Measurements from ENCODE around the gene NTRK1. TPM values are rescaled to one million over a fixed set of nuclear protein-coding genes. Genes with fewer than 3 reads are reported as not detected.

Gene NTRK1
- total and polyA plus RNA-seq, 2 donors (not counting 1 experiment from before 2014, with no cell fraction given): not detected

DNA sequence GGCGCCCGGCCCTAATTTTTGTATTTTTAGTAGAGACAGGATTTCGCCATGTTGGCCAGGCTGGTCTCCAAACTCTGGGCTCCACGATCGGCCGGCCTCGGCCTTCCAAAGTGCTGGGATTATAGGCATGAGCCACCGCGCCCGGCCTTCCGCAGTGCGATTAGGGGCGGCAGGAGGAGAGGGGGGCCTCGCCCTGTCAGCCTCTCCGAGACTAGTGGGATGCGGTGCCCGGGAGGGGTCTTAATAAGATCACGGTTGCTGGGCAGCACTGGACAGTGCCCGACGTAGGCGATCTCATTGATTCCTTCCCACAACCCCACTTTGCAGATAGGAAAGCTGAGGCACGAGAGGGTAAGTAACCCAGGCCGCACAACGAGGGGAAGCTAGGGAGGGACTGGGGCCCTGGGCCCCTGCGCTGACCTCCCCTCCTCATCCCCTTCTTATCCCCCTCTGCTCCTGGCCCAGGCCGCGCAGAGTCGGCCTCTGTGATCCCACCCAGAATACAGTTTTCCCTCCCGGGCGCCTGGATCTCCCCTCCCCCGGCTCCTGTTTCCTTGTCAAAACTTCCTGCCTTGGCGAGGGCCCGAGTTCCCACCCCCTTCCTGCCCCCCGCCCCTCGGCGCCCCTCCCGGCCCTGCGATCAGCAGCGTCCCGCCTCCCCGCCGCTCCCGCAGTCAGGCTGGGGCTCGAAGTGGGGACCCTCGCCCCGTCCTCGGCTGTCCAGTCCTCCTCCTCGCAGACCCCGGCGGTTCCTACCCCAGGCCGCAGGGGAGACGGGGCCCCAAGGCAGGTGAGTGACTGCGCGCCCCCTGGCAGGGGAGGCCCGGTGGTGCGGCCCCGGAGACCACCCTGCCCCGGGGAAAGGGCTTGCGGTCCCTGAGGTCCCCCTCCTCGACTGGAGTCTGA, 32.6 kb downstream of the NTRK1 start, which contains the start of gene PEAR1:
Gene PEAR1, plus strand, starts transcription at position 671 of the 906 bp plus-strand sequence. CDS start 10,209 bp downstream, outside the sequence.
- Histone ChIP-seq H3K27ac (ENCODE audit: insufficient read depth, low read length) (peak within 1 kb of the TSS; percentile 95), H4K20me1 (ENCODE audit: control insufficient read depth, extremely low read depth, insufficient read depth, low read length) (no peaks in the 10 kb centered on the region), H3K27me3 (ENCODE audit: control insufficient read depth, insufficient read depth, low read length) (peaks cover 2% of the 10 kb centered on the region), H2AFZ (ENCODE audit: low read length) (peak within 1 kb of the TSS; percentile 47), H3K4me3 (replicated peaks in 1 of 4; ENCODE audit: control extremely low read depth in 1 of 4, insufficient read depth in 1 of 4, low read depth in 3 of 4, low read length in 4 of 4) (peak within 1 kb of the TSS; percentile 45 to 64 (median 61)), H3K9ac (ENCODE audit: insufficient read depth, low read length) (peak within 1 kb of the TSS; percentile 79), H3K79me2 (ENCODE audit: control insufficient read depth, insufficient read depth, low read length) (peaks cover 30% of the 10 kb centered on the region), H3K4me1 (ENCODE audit: control insufficient read depth, extremely low read depth, insufficient read depth, low read length) (peaks cover 27% of the 10 kb centered on the region), H3K9me3 (ENCODE audit: control insufficient read depth, insufficient read depth, low read depth, low read length) (no peaks in the 10 kb centered on the region), H3K4me2 (ENCODE audit: extremely low read depth, insufficient read depth, low read length) (peak within 1 kb of the TSS; percentile 90), H3K36me3 (ENCODE audit: control insufficient read depth, insufficient read depth, low read length) (peaks cover 4% of the 10 kb centered on the region)
- DNase-seq (ENCODE audit: low read depth in 2 of 2): peak; percentile 33 to 47
- no peak for TF ChIP-seq EZH2 (IDR thresholded peaks at IDR 0.05; ENCODE audit: low read length, missing control alignments)
- TF ChIP-seq, protein P1, sequence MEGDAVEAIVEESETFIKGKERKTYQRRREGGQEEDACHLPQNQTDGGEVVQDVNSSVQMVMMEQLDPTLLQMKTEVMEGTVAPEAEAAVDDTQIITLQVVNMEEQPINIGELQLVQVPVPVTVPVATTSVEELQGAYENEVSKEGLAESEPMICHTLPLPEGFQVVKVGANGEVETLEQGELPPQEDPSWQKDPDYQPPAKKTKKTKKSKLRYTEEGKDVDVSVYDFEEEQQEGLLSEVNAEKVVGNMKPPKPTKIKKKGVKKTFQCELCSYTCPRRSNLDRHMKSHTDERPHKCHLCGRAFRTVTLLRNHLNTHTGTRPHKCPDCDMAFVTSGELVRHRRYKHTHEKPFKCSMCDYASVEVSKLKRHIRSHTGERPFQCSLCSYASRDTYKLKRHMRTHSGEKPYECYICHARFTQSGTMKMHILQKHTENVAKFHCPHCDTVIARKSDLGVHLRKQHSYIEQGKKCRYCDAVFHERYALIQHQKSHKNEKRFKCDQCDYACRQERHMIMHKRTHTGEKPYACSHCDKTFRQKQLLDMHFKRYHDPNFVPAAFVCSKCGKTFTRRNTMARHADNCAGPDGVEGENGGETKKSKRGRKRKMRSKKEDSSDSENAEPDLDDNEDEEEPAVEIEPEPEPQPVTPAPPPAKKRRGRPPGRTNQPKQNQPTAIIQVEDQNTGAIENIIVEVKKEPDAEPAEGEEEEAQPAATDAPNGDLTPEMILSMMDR (conservative IDR thresholded peaks at IDR 0.05 in 1 of 2, IDR thresholded peaks at IDR 0.05 in 1 of 2; ENCODE audit: low read depth in 1 of 2, low read length in 2 of 2): no peak

DNA sequence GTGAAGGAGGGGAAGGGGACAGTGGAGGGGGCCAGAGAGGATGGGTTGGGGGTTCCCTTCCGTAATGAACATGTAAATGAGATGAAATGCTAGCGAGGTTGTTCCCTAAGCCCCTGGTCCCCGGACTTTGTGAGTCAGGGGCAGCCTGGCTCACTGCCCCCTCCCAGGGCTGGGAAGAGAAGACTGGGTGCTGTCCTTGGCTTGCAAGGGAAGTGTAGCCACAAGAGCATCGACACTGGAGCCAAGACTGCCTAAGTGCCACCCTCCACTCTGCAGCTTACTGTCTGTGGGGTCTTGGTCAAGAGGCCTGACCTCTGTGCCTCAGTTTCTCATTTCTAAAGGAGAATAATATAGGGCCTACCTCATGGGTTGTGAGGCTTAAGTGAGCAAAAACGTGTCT, 33.3 kb downstream of the NTRK1 start:
- H3K9ac ChIP-seq (ENCODE audit: insufficient read depth, low read length): peak overlapping the region; percentile 79
- H3K4me1 ChIP-seq (ENCODE audit: control insufficient read depth, extremely low read depth, insufficient read depth, low read length): peaks cover 34% of the 10 kb centered on the region
- no peak overlapping the region for H2AFZ ChIP-seq (ENCODE audit: low read length)
- DNase-seq (ENCODE audit: low read depth in 2 of 2): peak in 1 of 2 donors; percentile 35
- TF ChIP-seq EZH2 (IDR thresholded peaks at IDR 0.05; ENCODE audit: low read length, missing control alignments): no peak
- TF ChIP-seq, protein P1 (conservative IDR thresholded peaks at IDR 0.05 in 1 of 2, IDR thresholded peaks at IDR 0.05 in 1 of 2; ENCODE audit: low read depth in 1 of 2, low read length in 2 of 2): no peak
- H3K79me2 ChIP-seq (ENCODE audit: control insufficient read depth, insufficient read depth, low read length): peaks cover 37% of the 10 kb centered on the region
- peak overlapping the region; percentile 95 for H3K27ac ChIP-seq (ENCODE audit: insufficient read depth, low read length)
- H3K36me3 ChIP-seq (ENCODE audit: control insufficient read depth, insufficient read depth, low read length): peaks cover 4% of the 10 kb centered on the region
- H3K27me3 ChIP-seq (ENCODE audit: control insufficient read depth, insufficient read depth, low read length): no peaks in the 10 kb centered on the region
- H4K20me1 ChIP-seq (ENCODE audit: control insufficient read depth, extremely low read depth, insufficient read depth, low read length): no peaks in the 10 kb centered on the region
- H3K9me3 ChIP-seq (ENCODE audit: control insufficient read depth, insufficient read depth, low read depth, low read length): no peaks in the 10 kb centered on the region
- H3K4me2 ChIP-seq (ENCODE audit: extremely low read depth, insufficient read depth, low read length): peak overlapping the region; percentile 90
- H3K4me3 ChIP-seq (replicated peaks in 1 of 4; ENCODE audit: control extremely low read depth in 1 of 4, insufficient read depth in 1 of 4, low read depth in 3 of 4, low read length in 4 of 4): peak overlapping the region; percentile 29 to 64 (median 61)

DNA sequence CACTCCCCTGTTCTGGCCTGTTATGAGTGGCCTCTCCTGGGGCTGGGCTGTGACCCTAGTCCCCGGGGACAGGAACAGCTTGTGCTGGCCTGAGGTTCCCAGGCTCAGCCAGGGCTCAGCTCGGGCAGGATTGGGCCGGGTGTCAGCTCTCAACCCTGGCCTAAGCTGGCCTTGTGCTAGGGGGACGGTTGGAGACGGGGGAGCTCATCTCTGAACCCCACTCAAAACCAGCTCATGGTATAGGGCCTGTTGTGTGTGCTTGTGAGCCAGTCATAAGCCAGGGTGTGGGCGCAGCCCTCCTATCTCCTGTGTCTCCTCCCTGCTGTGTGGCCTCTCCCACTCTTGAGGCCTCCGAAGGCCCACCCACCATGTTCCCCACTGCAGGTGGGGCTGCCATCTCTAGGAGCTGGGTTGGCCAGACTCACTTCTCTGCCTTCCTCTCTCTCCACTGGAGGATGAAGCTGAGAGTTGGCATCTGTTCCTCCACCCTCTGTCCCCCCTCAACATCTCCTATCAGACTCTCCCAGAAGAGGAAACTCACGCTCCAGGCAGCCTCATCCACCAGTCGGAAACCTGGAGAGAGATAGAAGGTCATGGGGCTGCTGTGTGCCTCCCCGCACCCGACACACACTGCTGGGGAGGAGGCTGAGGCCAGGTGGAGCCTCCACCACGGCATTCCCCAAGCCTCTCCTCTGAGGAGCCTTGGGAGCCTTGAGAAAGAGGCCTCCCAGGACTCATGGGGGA, 34.2 kb downstream of the NTRK1 start:
- Histone ChIP-seq H3K4me1 (ENCODE audit: control insufficient read depth, extremely low read depth, insufficient read depth, low read length) (peaks cover 41% of the 10 kb centered on the region), H3K79me2 (ENCODE audit: control insufficient read depth, insufficient read depth, low read length) (peaks cover 45% of the 10 kb centered on the region), H2AFZ (ENCODE audit: low read length) (no peak overlapping the region), H3K27ac (ENCODE audit: insufficient read depth, low read length) (peak overlapping the region; percentile 95), H3K4me2 (ENCODE audit: extremely low read depth, insufficient read depth, low read length) (peak overlapping the region; percentile 90), H3K27me3 (ENCODE audit: control insufficient read depth, insufficient read depth, low read length) (no peaks in the 10 kb centered on the region), H3K4me3 (replicated peaks in 1 of 4; ENCODE audit: control extremely low read depth in 1 of 4, insufficient read depth in 1 of 4, low read depth in 3 of 4, low read length in 4 of 4) (peak overlapping the region; percentile 29 to 64 (median 61)), H3K36me3 (ENCODE audit: control insufficient read depth, insufficient read depth, low read length) (peaks cover 4% of the 10 kb centered on the region), H3K9me3 (ENCODE audit: control insufficient read depth, insufficient read depth, low read depth, low read length) (no peaks in the 10 kb centered on the region), H4K20me1 (ENCODE audit: control insufficient read depth, extremely low read depth, insufficient read depth, low read length) (no peaks in the 10 kb centered on the region), H3K9ac (ENCODE audit: insufficient read depth, low read length) (peak overlapping the region; percentile 79)
- no peak for TF ChIP-seq EZH2 (IDR thresholded peaks at IDR 0.05; ENCODE audit: low read length, missing control alignments)
- peak in 1 of 2 donors; percentile 19 for DNase-seq (ENCODE audit: low read depth in 2 of 2)
